Subcutaneous abdominal adipose tissue (tissue), 5 donors: Measurements from ENCODE around the gene MYO7B.

ENCODE experiments used
- H3K27ac ChIP-seq: one replicate; pipeline ENCODE4 v1.7.0; 2013; ENCODE audit warnings: low read depth, mild to moderate bottlenecking, inconsistent platforms, low read length, moderate library complexity
- H3K27me3 ChIP-seq, 5 donors: one replicate each; pipeline ENCODE4 v1.7.0; 2013; ENCODE audit warnings: low read length in 5 of 5, inconsistent platforms in 1 of 5; ENCODE audit not compliant: control insufficient read depth in 5 of 5, insufficient read depth in 4 of 5
- H3K36me3 ChIP-seq, 5 donors: one replicate each; pipeline ENCODE4 v1.7.0; 2013; ENCODE audit warnings: low read length in 5 of 5; ENCODE audit not compliant: control insufficient read depth in 5 of 5, insufficient read depth in 5 of 5
- H3K4me1 ChIP-seq, 5 donors: one replicate each; pipeline ENCODE4 v1.7.0; 2013; ENCODE audit warnings: low read length in 5 of 5, mild to moderate bottlenecking in 3 of 5, moderate library complexity in 1 of 5; ENCODE audit not compliant: control insufficient read depth in 5 of 5, insufficient read depth in 5 of 5
- H3K4me3 ChIP-seq, 5 donors: one replicate each; pipeline ENCODE4 v1.7.0; 2013; ENCODE audit warnings: low read length in 5 of 5, low read depth in 1 of 5
- H3K9ac ChIP-seq, 5 donors: one replicate each; pipeline ENCODE4 v1.7.0; 2013; ENCODE audit warnings: low read length in 5 of 5, mild to moderate bottlenecking in 4 of 5, moderate library complexity in 3 of 5
- H3K9me3 ChIP-seq, 5 donors: one replicate each; pipeline ENCODE4 v1.7.0; 2013; ENCODE audit warnings: low read length in 5 of 5; ENCODE audit not compliant: control insufficient read depth in 5 of 5
- donor health status: healthy.
- donor health status: healthy.
- donor health status: healthy.
- donor health status: healthy.
- donor health status: healthy.

MYO7B gene

GRCh38 chr2:127627740-127628571, 92.5 kb downstream of the MYO7B start:
- Histone ChIP-seq H3K27me3 (peaks cover 0 to 6% (median 0%) of the 10 kb centered on the region in 5 donors), H3K4me1 (peaks cover 0 to 35% (median 2%) of the 10 kb centered on the region in 5 donors), H3K9ac (no peak overlapping the region), H3K36me3 (no peaks in the 10 kb centered on the region), H3K9me3 (no peaks in the 10 kb centered on the region), H3K27ac (no peak overlapping the region), H3K4me3 (no peak overlapping the region)

- no peak overlapping the region for H3K27ac ChIP-seq
- no peaks in the 10 kb centered on the region for H3K9me3 ChIP-seq
- no peak overlapping the region for H3K4me3 ChIP-seq
- H3K4me1 ChIP-seq: peaks cover 3 to 46% (median 7%) of the 10 kb centered on the region in 5 donors
- H3K36me3 ChIP-seq: no peaks in the 10 kb centered on the region
- H3K27me3 ChIP-seq: no peaks in the 10 kb centered on the region
- H3K9ac ChIP-seq: no peak overlapping the region
These were observed 93.5 kb downstream of the MYO7B start for GRCh38 chr2:127628767-127629614.

GRCh38 chr2:127629637-127630036, 94.2 kb downstream of the MYO7B start:
- H3K27me3 ChIP-seq: no peaks in the 10 kb centered on the region
- no peaks in the 10 kb centered on the region for H3K36me3 ChIP-seq
- H3K9ac ChIP-seq: no peak overlapping the region
- no peaks in the 10 kb centered on the region for H3K9me3 ChIP-seq
- no peak overlapping the region for H3K4me3 ChIP-seq
- no peak overlapping the region for H3K27ac ChIP-seq
- H3K4me1 ChIP-seq: peaks cover 3 to 52% (median 13%) of the 10 kb centered on the region in 5 donors

GRCh38 chr2:127630096-127630863, 94.8 kb downstream of the MYO7B start:
- Histone ChIP-seq H3K4me1 (peaks cover 3 to 58% (median 13%) of the 10 kb centered on the region in 5 donors), H3K27ac (no peak overlapping the region)

GRCh38 chr2:127630864-127631540, 95.5 kb downstream of the MYO7B start:
- Histone ChIP-seq H3K9me3 (no peaks in the 10 kb centered on the region), H3K27me3 (no peaks in the 10 kb centered on the region), H3K9ac (no peak overlapping the region), H3K4me3 (no peak overlapping the region), H3K36me3 (peaks cover 0 to under 1% (median 0%) of the 10 kb centered on the region in 5 donors), H3K27ac (no peak overlapping the region), H3K4me1 (peaks cover 3 to 63% (median 13%) of the 10 kb centered on the region in 5 donors)

More at GRCh38 chr2:127630096-127630863, 94.8 kb downstream of the MYO7B start:
- Histone ChIP-seq H3K27me3 (no peaks in the 10 kb centered on the region), H3K9me3 (no peaks in the 10 kb centered on the region), H3K36me3 (no peaks in the 10 kb centered on the region), H3K4me3 (no peak overlapping the region), H3K9ac (no peak overlapping the region)

GRCh38 chr2:127631541-127631996, 96.1 kb downstream of the MYO7B start:
- Histone ChIP-seq H3K27me3 (no peaks in the 10 kb centered on the region), H3K9me3 (no peaks in the 10 kb centered on the region), H3K4me1 (peaks cover 3 to 69% (median 15%) of the 10 kb centered on the region in 5 donors), H3K4me3 (no peak overlapping the region), H3K36me3 (peaks cover 0 to 3% (median 0%) of the 10 kb centered on the region in 5 donors), H3K9ac (no peak overlapping the region), H3K27ac (no peak overlapping the region)

- H3K27ac ChIP-seq: no peak overlapping the region
- peaks cover 6 to 74% (median 20%) of the 10 kb centered on the region in 5 donors for H3K4me1 ChIP-seq
- H3K9ac ChIP-seq: no peak overlapping the region
These were observed 96.6 kb downstream of the MYO7B start for GRCh38 chr2:127631997-127632581.

GRCh38 chr2:127632592-127633489, 97.4 kb downstream of the MYO7B start:
- H3K4me3 ChIP-seq: no peak overlapping the region
- no peak overlapping the region for H3K27ac ChIP-seq
- peaks cover 0 to 3% (median 0%) of the 10 kb centered on the region in 5 donors for H3K36me3 ChIP-seq

More at GRCh38 chr2:127631997-127632581, 96.6 kb downstream of the MYO7B start:
- Histone ChIP-seq H3K9me3 (no peaks in the 10 kb centered on the region), H3K27me3 (no peaks in the 10 kb centered on the region), H3K4me3 (no peak overlapping the region), H3K36me3 (peaks cover 0 to 3% (median 0%) of the 10 kb centered on the region in 5 donors)

More at GRCh38 chr2:127632592-127633489, 97.4 kb downstream of the MYO7B start:
- Histone ChIP-seq H3K27me3 (no peaks in the 10 kb centered on the region), H3K9ac (no peak overlapping the region), H3K4me1 (peaks cover 10 to 80% (median 28%) of the 10 kb centered on the region in 5 donors), H3K9me3 (no peaks in the 10 kb centered on the region)
